Measurements from ENCODE around the gene PRKACG.

DNA sequence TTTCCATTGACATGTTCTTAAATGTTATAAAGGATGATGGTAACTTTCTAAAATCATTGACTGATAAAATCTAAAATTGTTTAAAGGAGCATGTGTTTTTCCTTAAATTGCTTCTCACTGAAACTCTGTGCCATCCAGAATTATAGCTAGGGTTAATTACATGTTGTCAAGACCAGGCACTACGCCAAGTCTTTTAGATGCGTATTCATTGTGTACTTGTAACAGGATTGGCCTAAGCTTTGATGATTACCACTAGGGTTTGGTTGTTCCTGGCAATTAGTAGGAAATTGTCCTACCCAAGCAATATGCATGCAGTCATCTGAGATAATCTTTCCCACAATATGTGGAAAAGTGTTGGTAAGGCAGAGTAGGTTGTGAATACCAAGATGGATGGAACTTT, 43.8 kb downstream of the PRKACG start:
- no peak for TF ChIP-seq EZH2 (IDR thresholded peaks at IDR 0.05)
- no peak for TF ChIP-seq POLR2AphosphoS5 (IDR thresholded peaks at IDR 0.05; ENCODE audit: borderline replicate concordance, low read depth, low read length)
- TF ChIP-seq FOXP2 (optimal IDR thresholded peaks at IDR 0.05; ENCODE audit: control extremely low read depth, extremely low read length, insufficient read depth): no peak

Data from SK-N-MC (cell line).